GM19240 (cell line): ENCODE measurements around the gene AKAP13.

Source experiments
- DNase-seq: peaks from one replicate; pipeline ENCODE4 v3.0.0; 2011; ENCODE audit warnings: low spot score; ENCODE audit not compliant: insufficient read length

The AKAP13 gene

GRCh38 chr15:85702321-85703101 lies 322.1 kb downstream of the AKAP13 start:
- no peak for DNase-seq

DNA sequence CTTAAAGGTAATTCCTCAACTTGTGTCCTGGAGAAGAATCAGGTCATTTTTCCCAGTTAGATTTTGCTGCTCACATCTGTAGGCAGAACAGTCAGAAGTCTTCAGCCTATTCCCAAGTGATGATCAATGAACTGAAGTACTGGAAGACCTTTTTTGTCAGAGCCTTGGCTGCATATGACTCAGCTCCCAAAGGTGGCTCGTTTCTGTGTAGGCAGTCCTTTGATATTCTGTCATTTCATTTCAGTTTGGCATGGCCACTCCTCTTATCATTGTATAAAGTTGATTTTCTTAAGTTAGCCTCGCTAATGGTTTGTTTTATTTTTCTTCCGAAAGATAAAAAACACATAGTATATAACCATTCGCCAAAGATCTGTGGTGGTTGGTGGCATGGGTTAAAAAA lies 323.7 kb downstream of the AKAP13 start:
- no peak for DNase-seq

DNA sequence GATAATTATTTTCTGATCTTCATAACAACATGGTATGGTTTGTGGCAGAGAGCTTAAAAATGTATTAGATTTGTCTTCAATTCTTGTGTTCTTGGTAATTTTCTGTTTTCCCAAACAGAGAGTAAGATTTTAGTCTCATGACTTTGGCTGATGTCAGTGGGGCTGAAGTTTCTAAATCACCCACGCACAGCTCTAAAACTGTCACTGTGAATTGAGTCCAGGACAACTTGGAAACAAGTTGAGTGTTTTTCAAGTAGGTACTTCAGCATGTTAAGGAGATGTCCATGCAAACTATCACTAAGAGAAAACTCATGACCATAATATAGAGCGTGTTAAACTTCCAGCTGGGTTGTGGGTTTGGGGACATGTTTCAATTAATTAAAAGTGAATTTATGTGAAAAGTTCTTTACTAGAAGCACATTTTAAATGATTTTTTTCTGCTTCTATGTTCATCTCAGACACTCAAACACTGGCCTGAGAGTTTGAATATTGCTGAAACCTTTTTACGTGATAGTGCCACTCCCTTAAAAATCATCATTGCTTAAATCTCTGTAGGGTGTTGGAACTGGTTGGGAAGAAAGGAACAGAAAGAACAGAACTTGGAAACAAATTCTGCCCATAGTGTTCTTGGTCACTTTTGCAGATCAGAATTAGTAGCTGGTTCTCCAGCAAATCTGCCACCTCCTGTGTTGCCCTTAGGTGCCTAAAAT lies 324.5 kb downstream of the AKAP13 start:
- DNase-seq: no peak

GRCh38 chr15:85706779-85707518 lies 326.5 kb downstream of the AKAP13 start:
- no peak for DNase-seq

GRCh38 chr15:85707519-85708338 lies 327.3 kb downstream of the AKAP13 start:
- DNase-seq: no peak

GRCh38 chr15:85708402-85708941 lies 328.1 kb downstream of the AKAP13 start:
- no peak for DNase-seq

DNA sequence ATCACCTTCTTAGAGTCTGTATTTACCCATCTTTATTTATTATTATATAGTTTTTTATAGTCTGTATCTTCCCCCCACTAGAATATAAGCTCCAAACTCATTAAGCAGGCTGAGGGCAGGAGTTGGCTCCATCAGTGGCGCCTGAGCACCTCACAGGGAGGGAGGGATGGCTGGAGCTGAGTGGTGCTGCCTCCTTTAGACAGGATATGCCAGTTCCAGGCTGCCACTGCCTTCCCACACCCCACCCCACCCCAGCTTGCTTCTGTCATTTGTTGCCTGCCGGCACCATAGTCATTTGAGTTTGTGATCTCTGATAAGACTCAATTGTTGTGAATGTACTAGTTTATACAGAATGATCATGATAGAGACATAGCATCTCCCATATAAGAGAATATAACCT lies 328.8 kb downstream of the AKAP13 start:
- DNase-seq: no peak

GRCh38 chr15:85710340-85710842 lies 330.0 kb downstream of the AKAP13 start:
- DNase-seq: no peak

DNA sequence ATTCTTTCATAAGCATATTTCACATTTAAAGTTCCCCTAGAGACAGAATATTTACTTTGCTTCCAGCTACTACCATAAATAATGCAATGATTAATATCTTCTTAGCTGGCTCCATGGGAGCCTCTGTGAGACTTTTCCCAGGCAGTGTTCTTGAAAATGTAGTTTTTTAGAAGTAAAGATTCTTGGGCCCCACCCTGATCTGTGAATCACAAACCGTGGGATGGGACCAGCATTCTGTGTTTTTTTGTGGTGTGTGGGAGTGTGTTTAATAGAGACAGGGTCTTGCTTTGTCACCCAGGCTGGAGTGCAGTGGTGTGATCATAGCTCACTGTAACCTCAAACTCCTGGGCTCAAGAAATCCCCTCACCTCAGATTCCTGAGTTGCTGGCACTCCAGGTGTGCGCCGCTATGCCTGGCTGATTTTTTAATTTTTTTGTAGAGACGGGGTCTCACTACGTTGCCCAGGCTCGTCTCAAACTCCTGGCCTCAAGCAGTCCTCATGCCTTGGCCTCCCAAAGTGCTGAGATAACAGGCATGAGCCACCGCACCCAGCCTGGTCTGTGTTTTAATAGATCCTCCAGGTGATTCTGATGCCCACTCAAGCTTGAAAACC lies 331.3 kb downstream of the AKAP13 start:
- DNase-seq: no peak

DNA sequence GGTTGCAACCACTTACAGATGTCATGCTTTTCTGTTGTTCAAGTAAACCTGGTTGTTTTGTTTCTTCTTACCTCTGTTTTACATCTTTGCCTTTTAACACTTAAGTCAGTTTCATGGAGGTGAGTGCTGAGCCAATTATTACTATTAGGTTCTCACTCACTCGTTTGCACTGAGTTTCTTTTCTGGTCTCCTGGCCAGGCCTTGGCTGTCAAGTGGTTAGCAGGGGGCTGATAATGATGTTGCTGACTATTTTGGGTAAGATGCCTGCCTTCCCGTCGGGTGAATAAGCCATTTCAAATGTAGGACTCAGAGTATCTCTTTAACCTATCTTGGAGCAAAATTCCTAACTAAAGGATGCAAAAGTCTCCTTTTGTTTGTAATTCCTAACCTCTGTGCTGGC lies 335.9 kb downstream of the AKAP13 start:
- no peak for DNase-seq

DNA sequence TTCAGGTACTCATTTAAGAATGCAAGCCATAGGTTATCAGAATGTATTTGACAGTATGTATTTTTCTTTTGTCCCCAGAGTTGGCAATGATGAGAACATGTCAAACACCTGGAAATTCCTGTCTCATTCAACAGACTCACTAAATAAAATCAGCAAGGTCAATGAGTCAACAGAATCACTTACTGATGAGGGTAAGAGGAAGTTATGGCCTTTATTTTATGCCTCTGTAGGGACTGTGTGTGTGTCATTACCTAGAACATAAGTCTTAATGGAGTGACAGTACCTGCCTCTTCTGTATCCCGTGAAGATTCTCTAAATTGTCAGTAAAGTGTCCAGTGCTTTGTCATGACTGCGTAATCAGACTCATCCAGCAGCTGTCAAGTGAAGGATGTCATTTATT lies 336.8 kb downstream of the AKAP13 start:
- DNase-seq: no peak

DNA sequence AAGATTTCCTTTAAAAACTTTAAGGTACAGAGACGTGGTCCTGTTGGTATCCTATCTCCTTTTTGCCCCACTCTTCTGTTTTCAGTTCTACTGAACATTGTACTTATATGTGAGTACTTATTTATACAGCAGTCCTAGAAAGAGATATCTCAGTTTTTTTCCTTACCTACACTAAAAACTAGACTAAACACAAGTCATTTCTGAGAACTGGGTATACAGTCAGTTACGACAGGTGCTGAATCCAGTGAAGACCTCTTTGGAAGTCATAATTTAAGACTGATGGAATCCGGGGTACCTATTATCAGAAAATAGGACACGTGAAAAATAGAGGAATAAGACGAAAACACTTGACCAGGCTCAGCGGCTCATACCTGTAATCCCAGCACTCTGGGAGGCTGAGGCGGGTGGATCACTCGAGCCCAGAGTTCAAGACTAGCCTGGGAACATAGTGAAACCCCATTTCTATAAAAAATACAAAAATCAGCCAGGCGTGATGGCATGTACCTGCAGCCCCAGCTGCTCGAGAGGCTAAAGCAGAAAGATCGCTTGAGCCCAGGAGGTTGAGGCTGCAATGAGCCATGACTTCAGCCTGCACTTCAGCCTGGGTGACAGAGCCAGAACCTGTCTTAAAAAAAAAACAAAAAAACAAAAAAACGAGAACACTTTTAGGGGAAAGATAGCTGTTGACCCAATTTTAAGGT lies 338.0 kb downstream of the AKAP13 start:
- DNase-seq: no peak

DNA sequence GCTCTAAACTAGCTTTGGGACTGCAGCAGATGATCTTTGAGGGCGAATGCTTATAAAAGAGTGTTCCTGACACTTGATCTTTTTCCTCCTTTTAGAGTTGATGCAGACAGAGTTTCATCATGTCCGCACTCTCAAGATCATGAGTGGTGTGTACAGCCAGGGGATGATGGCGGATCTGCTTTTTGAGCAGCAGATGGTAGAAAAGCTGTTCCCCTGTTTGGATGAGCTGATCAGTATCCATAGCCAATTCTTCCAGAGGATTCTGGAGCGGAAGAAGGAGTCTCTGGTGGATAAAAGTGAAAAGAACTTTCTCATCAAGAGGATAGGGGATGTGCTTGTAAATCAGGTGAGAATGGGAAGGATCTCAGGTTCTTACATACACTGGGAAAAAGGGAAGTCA lies 338.6 kb downstream of the AKAP13 start:
- no peak for DNase-seq

DNA sequence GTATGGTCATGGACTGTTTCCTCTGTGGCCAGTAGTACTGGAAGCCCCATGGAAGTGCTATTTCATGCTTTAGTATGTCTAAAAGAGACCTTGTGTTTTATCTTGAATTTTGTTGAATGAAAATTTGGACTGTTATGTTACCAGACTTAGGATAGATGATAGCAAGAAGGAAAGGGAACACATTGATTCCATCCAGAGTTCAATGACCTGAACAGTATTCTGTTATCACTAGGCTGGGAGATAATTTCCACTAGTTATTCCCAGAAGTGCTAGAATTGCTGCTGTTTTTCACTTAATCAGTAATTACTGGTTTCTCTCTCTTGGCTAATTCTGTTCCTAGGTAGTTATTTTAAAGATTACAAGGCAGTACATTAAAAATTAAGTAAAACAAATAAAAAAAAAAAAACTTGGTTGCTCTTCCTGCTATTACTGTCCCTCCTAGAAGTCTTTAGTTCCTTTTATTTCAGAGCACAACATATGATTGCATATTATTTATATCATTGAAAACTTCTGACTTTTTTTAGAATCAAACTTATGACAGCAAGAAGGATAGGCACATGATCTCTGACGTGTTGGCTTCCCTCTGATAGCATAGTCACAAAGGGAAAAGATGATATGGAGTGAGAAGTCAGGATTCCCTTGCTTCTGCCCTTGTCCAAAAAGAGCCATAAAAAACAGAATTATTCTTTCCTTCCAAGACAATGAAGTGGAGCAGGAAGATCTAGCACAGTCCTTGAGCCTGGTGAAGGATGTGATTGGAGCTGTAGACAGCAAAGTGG lies 342.2 kb downstream of the AKAP13 start:
- no peak for DNase-seq

- DNase-seq: no peak
Measured at GRCh38 chr15:85723960-85724945, 343.9 kb downstream of the AKAP13 start.

- DNase-seq: no peak
Measured at GRCh38 chr15:85725019-85725418, 344.6 kb downstream of the AKAP13 start.

DNA sequence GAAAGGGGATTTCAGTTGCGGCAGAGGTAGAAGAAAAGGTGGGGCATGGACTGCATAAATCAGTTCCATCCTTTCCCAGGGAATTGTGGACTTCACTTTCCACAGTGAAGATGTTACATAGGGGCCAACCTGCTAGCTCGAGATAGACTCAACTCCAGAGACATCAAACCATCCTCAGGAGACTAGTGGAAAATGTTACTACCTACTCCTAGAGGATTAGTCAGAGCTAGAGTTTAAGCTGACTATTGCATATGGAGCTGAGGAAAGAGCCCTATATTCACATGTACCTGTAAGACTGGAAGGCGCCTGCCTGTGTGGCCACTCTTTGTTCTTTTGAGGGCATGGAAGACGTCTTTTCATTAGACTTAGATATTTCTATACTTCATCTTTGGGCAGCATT lies 345.2 kb downstream of the AKAP13 start:
- DNase-seq: no peak

- no peak for DNase-seq
Measured at GRCh38 chr15:85726454-85726853, 346.1 kb downstream of the AKAP13 start.
